ENCODE data around the gene IDH3G. TPM values are rescaled to one million over a fixed set of nuclear protein-coding genes. Genes with fewer than 3 reads are reported as not detected.
"Not testable (repeated sequence)": the region's sequence is repeated elsewhere in the genome, so short reads cannot be mapped to it uniquely, and the experiment has no call there.

Gene IDH3G
- total RNA-seq, 1 experiment from 2014 or later, result 82.4 TPM

DNA sequence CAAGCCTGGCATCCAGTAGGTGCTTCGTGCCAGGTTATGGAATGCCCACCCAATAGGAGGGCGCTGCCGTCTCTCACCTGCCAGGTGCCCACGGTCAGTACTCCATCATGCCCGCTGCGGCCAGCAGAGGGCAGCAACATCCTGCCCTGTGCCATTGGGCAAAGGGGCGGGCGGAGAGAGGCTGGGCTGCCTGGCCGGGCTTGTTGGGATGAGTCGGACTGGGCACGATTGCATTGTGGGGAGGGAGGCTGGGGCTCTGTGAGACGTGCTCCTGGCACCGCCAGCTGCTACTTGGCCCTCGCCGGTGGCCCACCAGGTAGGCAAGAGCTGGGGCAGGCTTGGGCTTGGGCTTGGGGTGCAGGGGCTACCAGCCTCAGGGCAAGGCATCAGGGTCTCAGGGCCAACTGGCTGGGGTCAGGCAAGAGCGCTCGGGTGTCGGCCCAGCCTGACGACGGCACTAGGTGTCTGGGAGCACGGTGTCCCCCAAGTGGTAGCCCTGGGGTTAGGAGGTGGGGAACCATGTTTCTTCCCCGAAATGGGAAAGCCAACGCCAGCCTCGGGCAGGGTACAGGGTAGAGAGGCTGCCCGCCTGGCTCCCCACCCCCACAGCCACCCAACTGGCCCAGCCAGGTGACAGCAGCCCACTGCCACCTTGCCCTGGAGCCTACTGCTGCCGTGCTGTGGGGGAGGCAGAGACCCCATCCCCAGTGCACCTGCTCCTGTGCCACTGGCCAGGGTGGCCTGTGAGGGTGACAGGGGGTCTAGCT, 30.0 kb downstream of the IDH3G start, which contains the start of gene PLXNB3:
TSS of gene PLXNB3 (plus strand) at position 261 of the 767 bp plus-strand sequence. CDS start 1,287 bp downstream, outside the sequence.
- peak; percentile 77 for DNase-seq (ENCODE audit: extremely low read depth, low read depth)

DNA sequence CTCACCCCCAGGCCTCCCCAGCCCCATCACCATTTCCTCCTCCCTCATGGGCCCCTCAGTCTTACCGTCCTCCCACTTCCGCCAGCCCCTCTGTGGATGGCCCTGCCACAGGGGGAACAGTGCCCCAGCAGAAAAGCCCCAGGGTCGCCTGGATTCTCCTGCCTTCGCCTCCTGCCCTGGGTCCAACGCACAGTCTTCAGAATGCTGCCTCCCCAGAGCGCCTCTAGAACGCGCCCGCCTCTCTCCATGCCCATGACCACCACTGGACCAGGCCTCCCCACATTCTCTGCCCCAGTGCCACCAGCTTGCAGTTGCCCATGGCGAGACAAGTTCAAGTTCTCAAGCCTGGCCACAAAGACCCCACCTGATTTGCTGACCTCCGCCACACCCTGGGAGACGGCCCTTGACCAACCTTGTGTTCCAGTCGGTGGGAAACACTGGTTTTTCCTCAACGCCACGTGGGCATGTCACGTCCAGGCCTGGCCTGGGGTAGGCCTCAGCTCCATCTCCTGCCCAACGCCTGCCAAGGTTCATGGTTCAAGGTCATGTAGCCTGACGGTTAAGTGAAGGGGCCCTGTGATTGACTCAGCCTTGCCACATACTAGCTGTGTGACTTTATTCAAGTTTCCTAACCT, 30.8 kb downstream of the IDH3G start:
- DNase-seq (ENCODE audit: extremely low read depth, low read depth), result no peak

DNA sequence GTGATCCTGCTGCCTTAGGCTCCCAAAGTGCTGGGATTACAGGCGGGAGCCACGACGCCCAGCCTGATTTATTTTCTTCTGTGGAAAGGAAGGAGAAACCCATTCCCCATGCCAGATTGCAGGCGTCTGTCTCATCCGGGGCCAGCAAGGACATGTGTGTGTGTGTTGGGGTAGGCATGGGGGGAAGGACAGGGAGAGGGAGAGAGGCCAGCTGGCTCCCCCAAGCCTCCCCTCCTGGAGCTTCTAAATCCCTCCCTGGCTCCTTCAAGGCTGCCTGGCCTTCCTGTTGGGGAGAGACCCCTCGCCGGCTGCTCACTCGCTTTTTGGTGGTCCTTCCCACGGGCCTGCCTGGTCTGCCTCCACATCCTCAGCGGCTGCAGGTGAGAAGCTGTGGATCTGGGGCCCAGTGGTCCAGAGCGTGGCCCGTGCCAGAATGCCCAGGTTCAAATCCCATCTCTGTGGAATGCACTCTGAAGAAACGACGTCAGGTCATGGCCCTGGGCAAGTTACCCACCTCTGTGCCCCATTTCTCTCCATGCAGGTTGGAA, 31.5 kb downstream of the IDH3G start:
- DNase-seq (ENCODE audit: extremely low read depth, low read depth), result no peak

DNA sequence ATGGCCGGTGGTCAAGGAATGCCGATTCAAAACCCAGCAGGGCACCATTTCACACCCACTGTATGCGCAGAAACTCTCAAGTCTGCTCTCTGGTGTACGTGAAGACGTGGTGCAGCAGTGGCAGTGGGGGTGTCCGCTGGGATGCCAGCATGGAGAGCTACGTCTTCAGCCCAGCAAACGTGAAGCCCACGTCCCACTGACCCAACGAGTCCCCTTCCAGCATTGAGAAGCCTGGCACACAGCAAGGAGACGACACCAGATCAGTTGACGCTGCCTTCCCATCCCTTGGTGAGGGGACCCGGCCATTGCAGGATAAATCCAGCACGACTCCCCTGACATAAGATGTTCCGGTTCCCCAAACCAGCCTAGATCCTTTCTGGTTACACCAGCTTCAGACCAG, 32.3 kb downstream of the IDH3G start:
- DNase-seq (ENCODE audit: extremely low read depth, low read depth), result no peak

DNA sequence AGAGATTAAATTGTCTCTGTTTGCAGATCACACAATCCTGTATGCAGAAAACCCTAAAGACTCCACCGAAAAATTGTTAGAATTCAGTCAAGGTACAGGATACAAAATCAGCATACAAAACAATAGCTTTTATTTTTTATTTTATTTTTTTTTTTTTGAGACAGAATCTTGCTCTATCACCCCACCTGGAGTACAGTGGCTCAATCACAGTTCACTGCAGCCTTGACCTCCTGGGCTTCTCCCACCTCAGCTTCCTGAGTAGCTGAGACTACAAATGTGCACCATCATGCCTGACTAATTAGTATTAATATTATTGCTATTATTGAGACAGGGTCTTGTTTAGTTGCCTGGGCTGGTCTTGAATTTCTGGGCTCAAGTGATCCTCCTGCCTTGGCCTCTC, 39.0 kb downstream of the IDH3G start:
- DNase-seq (ENCODE audit: extremely low read depth, low read depth), result no peak

DNA sequence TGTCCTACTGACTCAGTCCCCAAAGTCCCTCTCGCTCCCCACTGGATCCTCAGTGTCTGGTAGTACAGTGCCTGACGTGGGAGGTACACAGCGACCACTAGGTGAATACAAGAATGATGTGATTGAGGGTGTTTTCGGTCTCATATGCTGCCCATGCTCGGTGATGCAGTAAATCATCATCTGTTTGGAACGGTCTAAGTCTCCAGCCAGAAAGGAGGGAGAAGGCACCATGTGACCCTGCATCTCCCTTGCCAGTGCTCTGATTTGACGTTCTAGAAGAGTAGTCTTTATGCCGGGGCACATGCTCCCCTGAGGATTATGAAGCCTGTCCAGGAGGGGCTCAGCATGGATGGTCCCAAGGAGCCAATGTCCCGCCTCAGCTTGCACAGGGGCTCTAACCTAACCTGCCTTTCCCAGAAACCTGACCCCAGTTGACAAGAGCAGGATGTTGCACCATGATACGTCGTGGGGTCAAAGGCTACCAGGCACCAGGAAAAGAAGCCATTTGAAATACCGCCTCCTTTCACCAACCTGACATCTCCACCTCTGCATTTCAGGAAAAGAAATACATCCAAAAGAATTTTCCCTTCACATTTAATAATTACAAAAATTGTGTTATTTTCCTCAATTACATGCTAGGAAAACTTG, 43.9 kb downstream of the IDH3G start:
- DNase-seq (ENCODE audit: extremely low read depth, low read depth), result no peak

DNA sequence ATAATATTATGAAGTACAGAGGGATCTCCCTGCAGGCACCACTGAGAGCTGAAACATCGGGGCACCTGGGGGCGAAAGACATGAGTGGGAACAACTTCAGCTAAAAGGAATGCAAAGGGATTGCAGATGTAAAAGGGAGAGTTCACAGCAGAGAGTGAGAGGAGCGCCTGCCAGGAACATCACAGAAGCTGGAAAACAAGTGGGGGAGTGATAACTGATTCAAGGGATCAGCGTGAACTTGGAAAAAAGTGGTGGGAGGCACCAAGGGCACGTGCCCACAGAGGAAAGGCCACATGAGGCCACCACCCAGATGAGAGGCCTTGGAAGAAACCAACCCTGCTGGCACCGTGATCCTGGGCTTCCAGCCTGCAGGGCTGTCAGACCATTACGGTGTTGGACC, 45.2 kb downstream of the IDH3G start:
- not testable (repeated sequence) for DNase-seq (ENCODE audit: extremely low read depth, low read depth)

DNA sequence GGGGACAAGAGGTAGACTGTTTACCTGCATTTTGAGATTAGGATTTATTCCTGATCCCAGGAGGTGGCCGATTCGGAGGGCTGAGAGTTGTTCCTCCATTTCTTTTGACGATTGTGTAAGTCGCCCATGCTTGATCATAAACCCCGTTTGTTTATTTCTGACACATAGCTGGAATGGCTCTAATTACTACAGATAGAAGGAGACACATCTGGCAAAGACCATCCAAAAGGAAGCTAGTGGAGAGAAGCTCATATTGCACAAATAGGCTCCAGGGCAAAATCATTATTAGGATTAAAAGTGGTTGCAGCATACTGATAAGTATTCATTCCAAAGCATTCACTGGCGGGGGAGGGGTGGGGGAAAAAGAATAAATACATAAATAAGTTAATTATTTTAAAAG, 47.2 kb downstream of the IDH3G start:
- DNase-seq (ENCODE audit: extremely low read depth, low read depth), result not testable (repeated sequence)

DNA sequence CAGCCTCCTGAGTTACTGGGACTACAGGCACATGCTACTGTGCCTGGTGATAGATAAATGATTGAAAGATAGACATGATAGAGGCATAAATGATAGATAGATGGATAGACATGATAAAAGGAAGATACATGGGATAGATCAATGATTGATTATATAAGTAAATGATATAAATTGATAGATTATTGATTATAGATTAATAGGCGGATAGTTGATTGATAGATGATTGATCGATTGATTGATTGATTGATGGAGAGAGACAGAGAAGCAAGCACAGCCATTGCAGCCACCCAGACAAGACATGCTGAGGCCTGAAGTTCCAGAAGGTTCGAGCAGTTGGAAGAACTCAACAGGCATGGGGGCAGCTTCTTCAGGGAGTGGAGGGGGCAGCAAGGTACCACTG, 47.8 kb downstream of the IDH3G start:
- DNase-seq (ENCODE audit: extremely low read depth, low read depth), result no peak

DNA sequence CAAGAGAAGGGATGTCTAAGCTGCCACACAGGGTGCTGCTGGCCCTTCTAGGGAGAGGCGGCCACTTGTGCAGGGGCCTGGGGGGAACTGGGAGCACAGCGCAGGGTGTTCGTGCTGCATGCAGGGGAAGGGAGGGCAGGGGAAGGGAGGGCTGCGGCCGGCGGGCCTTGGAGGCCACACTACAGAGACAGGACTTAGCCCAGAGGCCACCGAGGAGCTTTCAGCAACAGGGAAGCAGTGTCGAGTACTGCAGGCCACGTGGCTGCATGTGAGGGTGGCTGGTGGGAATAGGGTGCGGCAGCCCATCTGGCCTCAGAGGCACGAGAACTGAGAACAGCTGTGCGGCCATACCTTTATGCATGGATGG, 49.1 kb downstream of the IDH3G start:
- not testable (repeated sequence) for DNase-seq (ENCODE audit: extremely low read depth, low read depth)

DNA sequence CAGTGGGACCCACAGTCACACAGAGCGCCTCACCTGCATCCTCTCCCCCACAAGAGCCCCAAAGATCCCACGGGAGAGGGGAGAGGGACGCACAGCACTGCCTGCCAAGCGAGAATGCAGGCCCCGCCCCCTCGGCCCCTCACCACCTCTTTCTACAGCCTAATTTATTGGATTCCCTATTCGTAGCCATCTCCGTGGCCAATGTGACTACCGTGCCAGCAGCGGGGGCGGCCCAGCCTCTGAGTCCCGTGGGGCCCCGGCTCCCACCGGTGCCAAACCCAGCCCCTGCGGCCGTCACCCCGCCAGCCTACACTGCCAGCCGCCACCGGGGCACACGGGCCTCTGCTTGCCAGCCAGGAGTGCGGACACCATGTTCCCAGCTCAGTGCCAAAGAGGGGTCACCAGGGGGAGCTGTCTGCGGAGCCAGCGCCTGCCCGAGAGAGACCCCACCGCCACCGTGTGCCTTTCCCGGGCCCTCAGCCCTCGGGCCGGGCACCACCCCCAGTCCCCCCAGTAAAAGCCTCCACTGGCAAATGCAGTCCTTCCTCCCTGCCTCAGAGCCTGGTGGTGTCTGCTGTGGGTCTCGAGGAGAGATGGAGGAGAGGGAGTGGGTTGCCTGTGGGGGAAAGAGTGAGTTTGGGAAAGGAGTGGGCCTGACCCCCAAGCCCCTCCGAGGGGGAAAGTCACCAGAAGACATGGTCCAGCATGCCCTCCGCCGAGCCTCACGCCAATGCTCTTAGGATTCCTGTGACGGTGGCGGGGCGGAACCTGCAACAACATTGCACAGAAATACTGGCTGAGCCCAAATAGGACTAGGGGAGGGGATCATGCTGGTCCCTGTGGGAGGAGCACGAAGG, 49.7 kb downstream of the IDH3G start:
- no peak for DNase-seq (ENCODE audit: extremely low read depth, low read depth)

DNA sequence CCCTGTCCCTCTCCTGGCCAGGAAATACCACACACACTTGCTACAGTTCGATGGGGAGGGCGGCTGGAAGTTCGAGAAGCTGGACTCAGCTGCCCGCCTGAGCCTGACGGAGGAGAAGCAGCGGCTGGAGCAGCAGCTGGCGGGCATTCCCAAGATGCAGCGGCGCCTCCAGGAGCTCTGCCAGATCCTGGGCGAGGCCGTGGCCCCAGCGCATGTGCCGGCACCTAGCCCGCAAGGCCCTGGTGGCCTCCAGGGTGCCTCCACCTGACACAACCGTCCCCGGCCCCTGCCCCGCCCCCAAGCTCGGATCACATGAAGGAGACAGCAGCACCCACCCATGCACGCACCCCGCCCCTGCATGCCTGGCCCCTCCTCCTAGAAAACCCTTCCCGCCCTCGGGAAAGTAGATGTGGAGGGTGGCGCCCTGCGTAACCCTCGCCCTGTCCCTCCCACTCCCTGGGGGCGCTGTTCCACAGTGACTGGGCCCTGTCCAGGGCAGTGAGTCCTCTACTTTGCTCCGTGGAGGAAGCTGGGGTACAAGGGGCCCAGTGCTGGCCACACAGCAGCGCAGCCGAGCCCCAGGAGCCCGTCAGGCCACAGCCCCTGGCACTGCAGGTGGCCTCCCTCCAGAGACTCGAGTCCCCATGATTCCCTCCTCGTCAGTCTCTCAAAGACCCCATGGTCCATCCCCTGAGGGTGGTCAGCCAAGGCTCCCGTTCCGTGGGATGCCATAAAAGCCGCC, 50.5 kb downstream of the IDH3G start:
- peak; percentile 80 for DNase-seq (ENCODE audit: extremely low read depth, low read depth)

DNA sequence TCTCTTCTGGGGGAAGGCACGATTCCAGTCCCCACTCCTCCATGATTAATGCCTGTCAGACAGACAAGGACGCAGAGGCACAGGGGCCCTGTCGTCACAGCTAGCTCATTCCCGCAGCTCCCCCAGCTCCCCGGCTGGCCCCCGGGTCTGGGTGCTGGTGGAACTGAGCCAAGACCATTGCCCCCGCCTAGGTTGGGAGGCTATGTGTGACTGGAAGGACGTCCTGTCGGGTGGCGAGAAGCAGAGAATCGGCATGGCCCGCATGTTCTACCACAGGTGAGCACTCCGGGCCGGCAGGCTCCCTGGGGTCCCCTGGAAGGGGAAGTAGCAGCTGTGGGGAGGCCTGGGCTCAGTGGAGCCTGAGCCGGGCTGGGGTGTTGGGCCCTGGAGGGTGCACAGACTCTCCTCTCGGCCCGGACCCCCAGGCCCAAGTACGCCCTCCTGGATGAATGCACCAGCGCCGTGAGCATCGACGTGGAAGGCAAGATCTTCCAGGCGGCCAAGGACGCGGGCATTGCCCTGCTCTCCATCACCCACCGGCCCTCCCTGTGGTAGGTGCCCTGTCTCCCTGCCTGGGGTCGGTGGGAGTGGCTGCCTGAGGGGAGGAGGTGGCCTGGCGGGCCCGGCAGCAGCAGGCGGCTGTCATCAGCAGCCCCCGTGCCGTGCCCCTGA, 51.2 kb downstream of the IDH3G start:
- DNase-seq (ENCODE audit: extremely low read depth, low read depth), result not testable (repeated sequence)

DNA sequence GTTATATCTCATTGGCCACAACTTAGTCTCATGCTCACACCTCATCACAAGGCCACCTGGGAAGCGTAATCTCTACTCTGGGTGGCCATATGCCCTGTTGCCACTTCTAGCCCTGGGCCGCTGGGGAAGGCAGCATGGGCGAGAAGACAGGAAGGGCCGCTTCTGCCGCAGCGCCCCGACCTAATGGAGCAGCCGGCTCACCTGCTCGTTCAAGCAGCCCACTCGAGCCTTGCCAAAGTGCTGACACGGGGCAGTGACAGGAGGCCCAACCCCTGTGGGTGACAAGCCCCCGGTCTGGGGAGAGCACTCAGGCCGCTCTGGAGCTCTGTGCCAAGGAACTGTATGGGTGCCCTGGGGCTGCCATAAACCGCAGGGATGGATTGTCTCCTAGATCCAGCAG, 52.1 kb downstream of the IDH3G start:
- DNase-seq (ENCODE audit: extremely low read depth, low read depth), result not testable (repeated sequence)

DNA sequence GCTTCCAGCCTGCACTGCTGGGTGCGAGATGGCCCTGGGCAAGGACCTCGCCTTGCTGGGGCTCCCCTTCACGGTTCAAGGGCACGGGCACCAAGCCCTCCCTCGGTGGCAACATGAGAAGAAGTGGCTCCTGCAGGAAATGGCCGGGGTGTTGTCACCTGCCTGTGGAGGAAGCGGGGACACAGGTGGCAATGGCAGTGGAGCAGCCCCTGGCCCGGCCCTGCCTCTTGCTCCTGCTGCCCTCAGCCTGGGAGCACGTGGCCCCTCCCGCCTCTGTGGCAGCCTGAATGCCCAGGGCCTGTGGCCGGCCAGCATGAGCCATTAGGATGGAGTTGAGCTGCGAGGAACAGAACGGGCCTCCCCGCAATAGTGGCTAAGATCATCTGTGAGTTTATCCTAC, 52.7 kb downstream of the IDH3G start:
- DNase-seq (ENCODE audit: extremely low read depth, low read depth), result no peak

DNA sequence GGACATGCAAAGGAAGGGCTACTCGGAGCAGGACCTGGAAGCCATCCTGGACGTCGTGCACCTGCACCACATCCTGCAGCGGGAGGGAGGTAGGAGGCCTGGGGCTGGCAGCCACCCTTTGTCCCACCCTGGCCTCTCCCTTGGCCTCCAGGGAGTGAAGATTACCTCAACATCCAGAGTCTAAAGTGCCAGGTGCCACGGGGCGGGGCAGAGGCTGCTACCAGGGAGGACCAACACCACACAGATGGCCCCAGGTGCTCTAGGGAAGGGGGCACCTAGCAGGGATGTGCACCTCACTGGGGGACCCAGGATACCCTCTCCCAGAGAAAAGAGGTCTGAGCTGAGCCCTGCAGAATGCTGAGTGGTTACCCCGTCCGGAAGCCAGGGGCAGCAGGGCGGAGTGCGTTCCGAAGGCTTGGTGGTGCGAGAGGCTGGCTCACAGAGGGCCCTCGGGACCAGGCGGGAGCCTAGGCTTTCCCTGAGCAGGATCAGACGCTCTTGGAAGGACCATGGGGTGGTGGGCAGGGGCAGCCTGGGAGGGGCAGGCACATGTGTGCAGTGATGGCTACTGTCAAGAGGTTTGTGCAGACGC, 53.4 kb downstream of the IDH3G start:
- DNase-seq (ENCODE audit: extremely low read depth, low read depth), result no peak

DNA sequence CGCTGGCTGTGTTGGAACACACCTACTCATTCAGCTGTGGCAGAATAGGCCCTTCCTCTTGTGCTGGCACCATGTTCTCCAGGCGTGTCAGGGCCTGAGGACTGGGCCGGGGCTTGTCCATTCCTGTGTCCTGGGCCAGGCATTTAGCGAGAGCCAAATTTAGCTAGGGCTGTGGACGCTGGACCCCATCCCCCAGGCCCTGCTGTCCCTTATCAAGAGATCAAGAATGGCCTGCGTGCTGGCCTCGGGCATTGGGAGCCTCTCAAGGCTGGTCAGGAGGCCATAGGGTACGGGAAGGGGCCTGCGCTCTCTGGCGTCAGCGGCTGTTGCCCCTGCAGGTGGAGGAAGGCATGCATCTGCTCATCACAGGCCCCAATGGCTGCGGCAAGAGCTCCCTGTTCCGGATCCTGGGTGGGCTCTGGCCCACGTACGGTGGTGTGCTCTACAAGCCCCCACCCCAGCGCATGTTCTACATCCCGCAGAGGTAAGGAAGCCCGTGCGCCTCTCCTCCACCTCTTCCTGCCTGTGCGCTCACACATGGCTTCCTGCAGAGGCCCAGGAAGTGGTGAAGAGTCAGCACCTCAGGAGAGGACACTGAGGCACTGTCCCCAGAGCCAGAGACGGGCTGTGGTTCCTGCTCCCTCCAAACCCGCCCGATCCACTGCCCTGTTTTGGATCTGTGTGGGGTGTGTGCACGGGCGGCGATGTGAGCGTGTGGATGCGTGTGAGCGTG, 54.3 kb downstream of the IDH3G start:
- no peak for DNase-seq (ENCODE audit: extremely low read depth, low read depth)

DNA sequence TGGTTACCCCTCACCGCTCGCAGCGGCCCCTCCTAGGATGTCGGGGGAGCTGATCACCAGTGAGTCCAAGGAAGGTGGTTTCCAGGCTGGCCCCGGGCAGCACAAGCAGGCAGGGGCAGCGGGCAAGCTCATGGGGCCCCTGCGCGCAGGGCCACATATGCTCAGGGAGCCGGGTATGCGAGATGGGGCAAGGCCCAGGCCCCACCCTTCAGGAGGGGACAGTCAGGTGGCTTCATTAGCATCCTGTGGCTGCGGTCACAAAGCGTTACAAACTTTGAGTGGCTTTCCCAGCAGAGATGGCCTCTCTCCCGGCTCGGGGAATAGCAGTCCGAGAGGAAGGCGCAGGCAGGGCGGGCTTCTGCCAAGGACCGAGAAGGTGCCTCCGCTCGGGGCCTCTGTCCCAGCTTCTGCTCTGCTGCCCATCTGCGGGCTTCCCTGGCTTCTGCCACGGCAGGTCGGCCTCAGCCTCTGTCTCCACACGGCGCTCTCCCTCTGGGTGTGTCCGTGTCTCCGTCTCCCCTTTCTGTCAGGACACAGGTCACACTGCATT, 56.0 kb downstream of the IDH3G start:
- DNase-seq (ENCODE audit: extremely low read depth, low read depth), result no peak
